WTC11 (cell line): Measurements from ENCODE around the gene SMARCD3. TPM values are rescaled to one million over a fixed set of nuclear protein-coding genes. Genes with fewer than 3 reads are reported as not detected.

Experiments
- ATAC-seq: fragments of 200-7000 bp; cut with Tn5 transposase; 2 replicates; pipeline ENCODE4 v1.10.0; 2021; ENCODE audit warnings: mild to moderate bottlenecking, moderate library complexity
- CTCF ChIA-PET: fragments of 300-600 bp; sonication (Branson Sonifier 250); formaldehyde crosslinking; loops from one replicate; lab custom pipeline; 2021; ENCODE audit warnings: antibody characterized with exemption; lab: Charles Lee
- POLR2A ChIA-PET: fragments of 350-600 bp; sonication (Branson Sonifier 250); formaldehyde crosslinking; loops from one replicate; lab custom pipeline; 2021; ENCODE audit warnings: antibody characterized with exemption; lab: Charles Lee
- DNase-seq: peaks from one replicate; pipeline ENCODE4 v3.0.0; 2021; ENCODE audit warnings: low spot score
- H3K27ac Mint-ChIP-seq: 2 replicates; pipeline ENCODE4 v1.8.0; 2021; ENCODE audit warnings: mixed read lengths
- H3K27me3 Mint-ChIP-seq: 2 replicates; pipeline ENCODE4 v1.8.0; 2021; ENCODE audit warnings: low read depth, mild to moderate bottlenecking, moderate library complexity, mixed read lengths
- H3K36me3 Mint-ChIP-seq: 2 replicates; pipeline ENCODE4 v1.8.0; 2021; ENCODE audit warnings: mixed read lengths
- H3K4me1 Mint-ChIP-seq: 2 replicates; pipeline ENCODE4 v1.8.0; 2022; ENCODE audit warnings: mixed read lengths
- H3K4me3 Mint-ChIP-seq: 2 replicates; pipeline ENCODE4 v1.8.0; 2021; ENCODE audit warnings: mild to moderate bottlenecking, moderate library complexity, mixed read lengths
- H3K9me3 Mint-ChIP-seq: 2 replicates; pipeline ENCODE4 v1.8.0; 2021; ENCODE audit warnings: mixed read lengths
- ESRRA ChIP-seq: sonication (generic); formaldehyde crosslinking; IDR thresholded peaks from 2 replicates; pipeline ENCODE4 v1.8.1; 2022; ENCODE audit warnings: mild to moderate bottlenecking, missing genetic modification reagents, borderline replicate concordance
- GTF2I ChIP-seq: fragments of 250-450 bp; sonication (Bioruptor Pico); conservative IDR thresholded peaks from 2 replicates; pipeline ENCODE4 v1.4.0; 2021; ENCODE audit warnings: mild to moderate bottlenecking
- HMGA2 ChIP-seq: fragments of 250-450 bp; sonication (Bioruptor Pico); IDR thresholded peaks from 2 replicates; pipeline ENCODE4 v1.4.0; 2021; ENCODE audit warnings: mild to moderate bottlenecking, moderate library complexity
- JAZF1 ChIP-seq: fragments of 250-450 bp; sonication (Bioruptor Pico); IDR thresholded peaks from 2 replicates; pipeline ENCODE4 v1.9.0; 2021; ENCODE audit warnings: moderate library complexity, mild to moderate bottlenecking, inconsistent platforms
- NR3C1 ChIP-seq: sonication (generic); formaldehyde crosslinking; conservative IDR thresholded peaks from 2 replicates; pipeline ENCODE4 v1.8.1; 2023; ENCODE audit warnings: low read depth, mild to moderate bottlenecking, missing genetic modification reagents
- SP1 ChIP-seq: sonication (generic); formaldehyde crosslinking; conservative IDR thresholded peaks from 2 replicates; pipeline ENCODE4 v1.8.1; 2022; ENCODE audit warnings: missing genetic modification reagents
- TEAD1 ChIP-seq: sonication (generic); formaldehyde crosslinking; IDR thresholded peaks from 2 replicates; pipeline ENCODE4 v1.8.0; 2022; ENCODE audit warnings: mild to moderate bottlenecking, missing genetic modification reagents
- ZNF317 ChIP-seq: sonication (generic); formaldehyde crosslinking; IDR thresholded peaks from 2 replicates; pipeline ENCODE4 v1.8.1; 2023; ENCODE audit warnings: low read depth, mild to moderate bottlenecking, moderate library complexity, missing genetic modification reagents, borderline replicate concordance
- ZNF416 ChIP-seq: fragments of 250-450 bp; sonication (Bioruptor Pico); IDR thresholded peaks from 2 replicates; pipeline ENCODE4 v1.9.0; 2021; ENCODE audit warnings: mild to moderate bottlenecking, inconsistent platforms
- ZNF423 ChIP-seq: fragments of 250-450 bp; sonication (Bioruptor Pico); IDR thresholded peaks from 2 replicates; pipeline ENCODE4 v2.1.2; 2022; ENCODE audit warnings: mild to moderate bottlenecking, moderate library complexity
- total RNA-seq: library from RNA; stranded (reverse); gene quantifications from 3 replicates; pipeline ENCODE4 v1.2.3, GENCODE V29; 2021
- TF ChIP-seq, protein P1 (sequence below): sonication (generic); formaldehyde crosslinking; IDR thresholded peaks from 2 replicates; pipeline ENCODE4 v1.8.1; 2022; ENCODE audit warnings: mild to moderate bottlenecking, moderate library complexity, missing genetic modification reagents
- TF ChIP-seq, protein P2 (sequence below): sonication (generic); formaldehyde crosslinking; IDR thresholded peaks from 2 replicates; pipeline ENCODE4 v1.8.1; 2022; ENCODE audit warnings: low read depth, mild to moderate bottlenecking, moderate library complexity, missing genetic modification reagents, borderline replicate concordance
- TF ChIP-seq, protein P3 (sequence below): fragments of 200-600 bp; IDR thresholded peaks from 2 replicates; pipeline ENCODE4 v1.8.0; 2022; ENCODE audit warnings: antibody characterized with exemption

The SMARCD3 gene
- total RNA-seq, 1 experiment from 2014 or later: 5.9 TPM

DNA sequence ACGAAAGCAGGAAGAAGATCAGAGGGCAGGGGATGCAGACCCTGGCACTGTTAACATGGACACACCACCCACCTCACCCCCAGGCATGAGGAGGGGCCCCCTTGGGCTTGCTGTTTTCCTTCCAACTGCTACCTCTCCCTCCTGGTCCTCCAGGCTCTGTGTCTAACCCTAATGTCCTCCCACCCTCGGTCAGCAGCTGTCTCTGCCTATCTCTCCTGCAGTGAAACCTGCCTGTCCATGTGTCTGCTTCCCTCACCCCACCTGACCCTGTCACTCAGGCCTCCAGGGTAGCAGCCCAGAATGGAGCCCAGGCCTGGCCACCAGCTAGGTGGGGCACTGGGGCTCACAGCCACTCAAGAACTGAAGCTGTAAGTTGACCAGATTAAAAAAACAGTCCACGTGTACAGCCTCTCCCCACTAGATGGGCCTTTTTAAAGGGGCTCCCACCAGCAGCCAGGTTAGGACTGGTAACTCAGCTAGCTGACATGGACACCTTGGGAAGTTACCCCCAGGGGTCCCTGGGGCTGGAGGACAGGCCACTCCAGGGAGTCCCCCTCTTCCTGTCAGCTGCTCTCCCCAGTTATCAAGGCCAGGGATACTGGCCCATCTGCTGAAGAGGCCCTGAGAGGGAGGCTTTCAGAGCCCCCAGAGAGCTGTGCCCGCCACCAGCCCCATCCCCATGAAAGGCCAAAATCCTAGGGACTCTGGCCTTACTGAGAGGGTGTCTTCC lies 1.5 kb downstream of the SMARCD3 start:
- TF ChIP-seq JAZF1 (CRISPR knock-in tag) (no peak), TEAD1 (CRISPR knock-in tag) (no peak), ZNF416 (CRISPR knock-in tag) (no peak)
- Mint-ChIP-seq H3K9me3 (no peaks in the 10 kb centered on the region), H3K27ac (no peak overlapping the region), H3K4me1 (peaks cover 56% of the 10 kb centered on the region), H3K36me3 (no peaks in the 10 kb centered on the region), H3K27me3 (peaks cover 63% of the 10 kb centered on the region), H3K4me3 (peak overlapping the region; percentile 83; the same call in 1 of the 2 replicates)
- no peak for ATAC-seq
- no peak for DNase-seq
- ChIA-PET CTCF (interaction anchor here (0.7 to 2.8 kb wide), 10 partner anchors 10 to 238 kb away, joined by 3 to 24 read pairs (median 4); partner anchors contain the start of gene ABCF2), POLR2A (interaction anchor here (1.5 kb wide), 1 partner anchor 20 kb away, joined by 4 read pairs; the partner anchor contains the start of gene ABCF2)

DNA sequence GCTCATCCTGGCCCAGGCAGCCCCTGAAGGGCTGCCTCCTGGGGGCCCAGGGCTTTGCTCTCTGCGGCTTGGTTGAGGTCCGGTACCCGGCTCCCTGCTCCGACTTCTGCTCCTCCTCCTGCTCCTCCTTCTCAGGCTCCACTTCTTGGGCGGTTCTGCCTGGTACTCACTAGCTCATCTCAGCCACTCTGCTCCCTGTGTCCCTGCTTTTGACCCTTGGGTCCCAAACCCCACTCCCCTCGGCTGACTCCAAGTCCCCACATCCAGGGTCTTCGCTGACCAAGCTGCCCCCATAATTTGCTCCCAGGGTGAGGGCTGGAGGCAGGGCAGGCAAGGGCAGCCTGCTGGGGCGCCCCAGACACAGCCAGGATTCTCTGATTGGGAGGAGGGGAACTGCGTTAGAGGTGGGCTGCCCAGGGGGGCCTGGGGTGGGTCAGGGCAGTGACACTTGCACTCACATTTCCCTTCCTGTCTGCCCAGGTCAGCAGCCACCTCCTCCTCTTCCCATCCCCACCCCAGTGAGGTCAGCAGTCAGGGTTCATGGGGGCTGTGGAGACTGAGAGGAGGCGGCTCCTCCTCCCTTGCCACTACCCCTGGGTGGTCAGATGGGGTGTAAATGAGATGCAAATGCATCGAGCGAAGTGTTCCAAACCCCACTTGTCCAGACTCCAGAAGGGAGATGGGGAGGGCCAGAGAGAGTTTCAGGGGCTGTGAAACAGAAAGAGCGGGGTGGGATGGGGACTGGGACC lies 2.2 kb downstream of the SMARCD3 start:
- ChIA-PET CTCF (interaction anchor here (0.6 to 4.6 kb wide), 28 partner anchors 10 to 479 kb away, joined by 3 to 83 read pairs (median 4); partner anchors contain the start of genes ABCF2, CHPF2 and NUB1), POLR2A (interaction anchor here (1.5 kb wide), 1 partner anchor 19 kb away, joined by 4 read pairs; the partner anchor contains the start of gene ABCF2)
- H3K4me3 Mint-ChIP-seq: peak overlapping the region; percentile 70
- H3K36me3 Mint-ChIP-seq: no peaks in the 10 kb centered on the region
- peaks cover 56% of the 10 kb centered on the region for H3K4me1 Mint-ChIP-seq
- no peak overlapping the region for H3K27ac Mint-ChIP-seq
- TF ChIP-seq ZNF317 (CRISPR knock-in tag) (no peak), GTF2I (CRISPR knock-in tag) (peak; percentile 40; the same call in 1 of the 2 replicates)
- no peaks in the 10 kb centered on the region for H3K9me3 Mint-ChIP-seq
- ATAC-seq (0 out of 2 replicates have a peak, but pooled peaks have one; percentile 1), DNase-seq (no peak)
- H3K27me3 Mint-ChIP-seq: peaks cover 63% of the 10 kb centered on the region

DNA sequence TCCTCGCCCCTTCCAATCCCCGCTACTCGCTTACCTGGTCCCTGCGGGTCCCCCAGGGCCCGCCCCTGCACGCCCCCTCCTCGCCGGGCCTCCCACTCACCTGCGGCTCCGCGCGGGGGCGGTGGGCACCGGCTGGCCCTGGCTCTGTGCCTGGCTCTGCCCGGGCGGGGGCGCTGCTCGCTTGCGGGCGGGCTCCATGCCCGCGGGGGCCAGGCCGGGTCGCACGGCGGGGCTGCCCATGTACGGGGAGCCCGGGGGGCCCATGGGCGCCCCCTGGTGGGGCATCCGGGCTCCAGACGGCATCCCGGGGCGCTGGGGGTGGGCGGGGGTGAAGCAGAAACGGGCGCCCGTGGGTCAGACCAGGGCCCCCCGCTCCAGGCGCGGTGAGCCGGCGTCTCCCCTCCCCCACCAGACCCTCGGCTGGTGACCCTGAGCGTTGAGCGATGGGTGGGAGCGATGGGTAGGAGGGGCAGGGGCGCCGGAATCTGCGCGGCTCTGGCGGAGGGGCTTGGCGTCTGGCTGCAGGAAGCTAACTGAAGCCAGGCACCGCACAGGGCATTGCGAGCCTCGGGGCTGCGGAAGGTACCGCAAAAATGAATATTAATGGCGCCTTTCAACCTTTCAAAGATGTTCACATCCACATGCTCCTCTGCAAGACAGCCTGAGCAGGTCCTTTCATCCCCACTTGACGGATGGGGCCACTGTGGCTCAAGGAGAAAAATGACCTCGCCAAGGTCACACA lies 3.0 kb downstream of the SMARCD3 start:
- H3K27ac Mint-ChIP-seq: no peak overlapping the region
- peaks cover 49% of the 10 kb centered on the region for H3K4me1 Mint-ChIP-seq
- peak overlapping the region; percentile 70 for H3K4me3 Mint-ChIP-seq
- H3K9me3 Mint-ChIP-seq: no peaks in the 10 kb centered on the region
- peaks cover 55% of the 10 kb centered on the region for H3K27me3 Mint-ChIP-seq
- TF ChIP-seq, protein P1, sequence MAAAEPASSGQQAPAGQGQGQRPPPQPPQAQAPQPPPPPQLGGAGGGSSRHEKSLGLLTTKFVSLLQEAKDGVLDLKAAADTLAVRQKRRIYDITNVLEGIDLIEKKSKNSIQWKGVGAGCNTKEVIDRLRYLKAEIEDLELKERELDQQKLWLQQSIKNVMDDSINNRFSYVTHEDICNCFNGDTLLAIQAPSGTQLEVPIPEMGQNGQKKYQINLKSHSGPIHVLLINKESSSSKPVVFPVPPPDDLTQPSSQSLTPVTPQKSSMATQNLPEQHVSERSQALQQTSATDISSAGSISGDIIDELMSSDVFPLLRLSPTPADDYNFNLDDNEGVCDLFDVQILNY (CRISPR knock-in tag): 0 out of 2 replicates have a peak, but pooled peaks have one; percentile 42
- TF ChIP-seq HMGA2 (CRISPR knock-in tag) (no peak), ZNF423 (peak; percentile 75), NR3C1 (CRISPR knock-in tag) (no peak), SP1 (0 out of 2 replicates have a peak, but pooled peaks have one; percentile 15), ESRRA (CRISPR knock-in tag) (peak; percentile 60; the same call in 1 of the 2 replicates)
- TF ChIP-seq, protein P2, sequence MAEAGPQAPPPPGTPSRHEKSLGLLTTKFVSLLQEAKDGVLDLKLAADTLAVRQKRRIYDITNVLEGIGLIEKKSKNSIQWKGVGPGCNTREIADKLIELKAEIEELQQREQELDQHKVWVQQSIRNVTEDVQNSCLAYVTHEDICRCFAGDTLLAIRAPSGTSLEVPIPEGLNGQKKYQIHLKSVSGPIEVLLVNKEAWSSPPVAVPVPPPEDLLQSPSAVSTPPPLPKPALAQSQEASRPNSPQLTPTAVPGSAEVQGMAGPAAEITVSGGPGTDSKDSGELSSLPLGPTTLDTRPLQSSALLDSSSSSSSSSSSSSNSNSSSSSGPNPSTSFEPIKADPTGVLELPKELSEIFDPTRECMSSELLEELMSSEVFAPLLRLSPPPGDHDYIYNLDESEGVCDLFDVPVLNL: 0 out of 2 replicates have a peak, but pooled peaks have one; percentile 37
- TF ChIP-seq, protein P3, sequence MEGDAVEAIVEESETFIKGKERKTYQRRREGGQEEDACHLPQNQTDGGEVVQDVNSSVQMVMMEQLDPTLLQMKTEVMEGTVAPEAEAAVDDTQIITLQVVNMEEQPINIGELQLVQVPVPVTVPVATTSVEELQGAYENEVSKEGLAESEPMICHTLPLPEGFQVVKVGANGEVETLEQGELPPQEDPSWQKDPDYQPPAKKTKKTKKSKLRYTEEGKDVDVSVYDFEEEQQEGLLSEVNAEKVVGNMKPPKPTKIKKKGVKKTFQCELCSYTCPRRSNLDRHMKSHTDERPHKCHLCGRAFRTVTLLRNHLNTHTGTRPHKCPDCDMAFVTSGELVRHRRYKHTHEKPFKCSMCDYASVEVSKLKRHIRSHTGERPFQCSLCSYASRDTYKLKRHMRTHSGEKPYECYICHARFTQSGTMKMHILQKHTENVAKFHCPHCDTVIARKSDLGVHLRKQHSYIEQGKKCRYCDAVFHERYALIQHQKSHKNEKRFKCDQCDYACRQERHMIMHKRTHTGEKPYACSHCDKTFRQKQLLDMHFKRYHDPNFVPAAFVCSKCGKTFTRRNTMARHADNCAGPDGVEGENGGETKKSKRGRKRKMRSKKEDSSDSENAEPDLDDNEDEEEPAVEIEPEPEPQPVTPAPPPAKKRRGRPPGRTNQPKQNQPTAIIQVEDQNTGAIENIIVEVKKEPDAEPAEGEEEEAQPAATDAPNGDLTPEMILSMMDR: peak; percentile 59; the same call in 1 of the 2 replicates
- no peaks in the 10 kb centered on the region for H3K36me3 Mint-ChIP-seq
- peak; percentile 54 for DNase-seq
- POLR2A ChIA-PET: interaction anchor here (1.5 kb wide), 1 partner anchor 18 kb away, joined by 4 read pairs; the partner anchor contains the start of gene ABCF2
- peak; percentile 29 for ATAC-seq
- CTCF ChIA-PET: interaction anchor here (0.6 to 4.6 kb wide), 39 partner anchors 11 to 480 kb away, joined by 3 to 83 read pairs (median 5); partner anchors contain the start of genes ABCF2, CHPF2, NUB1 and RHEB
